AG04450 (cell line): ENCODE results near the gene BAG3. TPM values are rescaled to one million over a fixed set of nuclear protein-coding genes. Genes with fewer than 3 reads are reported as not detected.

Source experiments
- CTCF ChIA-PET: fragments of 300-600, 350-600 bp; formaldehyde crosslinking; extraction: SDS; loops from one replicate; lab custom pipeline; 2022; ENCODE audit warnings: antibody characterized with exemption, inconsistent platforms; lab: Charles Lee
- POLR2A ChIA-PET: fragments of 350-600 bp; formaldehyde crosslinking; extraction: SDS; loops from one replicate; lab custom pipeline; 2021; ENCODE audit warnings: antibody characterized with exemption, inconsistent platforms; lab: Yijun Ruan, JAX
- DNase-seq: peaks from one replicate; pipeline ENCODE4 v3.0.0-alpha.2; 2011; ENCODE audit warnings: low read depth, low spot score
- H3K27ac ChIP-seq: one replicate; pipeline ENCODE4 v1.5.1; 2012; ENCODE audit warnings: low read depth, low read length, control low read depth
- H3K27me3 ChIP-seq: one replicate; pipeline ENCODE4 v1.6.0; 2012; ENCODE audit warnings: low read length; ENCODE audit not compliant: control insufficient read depth, insufficient read depth
- H3K4me3 ChIP-seq: 2 replicates; pipeline ENCODE4 v1.5.1; 2011; ENCODE audit warnings: mild to moderate bottlenecking, low read depth, low read length, control low read depth
- H3K9me3 ChIP-seq: 2 replicates; pipeline ENCODE4 v1.5.1; 2012; ENCODE audit warnings: low read length; ENCODE audit not compliant: control insufficient read depth, insufficient read depth
- polyA plus RNA-seq: library from polyadenylated mRNA; depleted of rRNA; stranded (reverse); fragments of >200 nt; gene quantifications from 2 replicates; pipeline ENCODE4 v1.2.3, GENCODE V29; 2011
- TF ChIP-seq, protein P1 (sequence below): IDR thresholded peaks from 2 replicates; pipeline ENCODE4 v1.5.1; 2011; ENCODE audit warnings: low read depth, low read length, control low read depth, inconsistent platforms

The BAG3 gene
- polyA plus RNA-seq, 1 experiment, result 12.7 TPM

DNA sequence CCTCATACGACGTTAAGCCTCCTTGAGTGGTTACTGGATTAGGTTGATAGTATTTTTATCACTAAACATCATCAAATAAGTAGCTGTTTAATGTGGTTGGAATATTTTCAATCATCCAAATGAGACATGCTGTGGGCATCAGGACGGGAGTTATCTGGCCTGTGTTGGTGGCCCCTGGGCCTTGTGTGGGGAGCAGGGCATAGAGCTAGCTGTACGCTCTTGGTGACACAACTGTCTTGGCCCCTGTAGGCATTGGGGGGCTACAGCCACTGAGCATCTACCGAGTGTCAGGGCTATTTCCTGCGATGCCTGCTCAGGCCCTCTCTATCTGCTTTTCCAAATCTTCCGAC, 28.3 kb downstream of the BAG3 start:
- TF ChIP-seq, protein P1, sequence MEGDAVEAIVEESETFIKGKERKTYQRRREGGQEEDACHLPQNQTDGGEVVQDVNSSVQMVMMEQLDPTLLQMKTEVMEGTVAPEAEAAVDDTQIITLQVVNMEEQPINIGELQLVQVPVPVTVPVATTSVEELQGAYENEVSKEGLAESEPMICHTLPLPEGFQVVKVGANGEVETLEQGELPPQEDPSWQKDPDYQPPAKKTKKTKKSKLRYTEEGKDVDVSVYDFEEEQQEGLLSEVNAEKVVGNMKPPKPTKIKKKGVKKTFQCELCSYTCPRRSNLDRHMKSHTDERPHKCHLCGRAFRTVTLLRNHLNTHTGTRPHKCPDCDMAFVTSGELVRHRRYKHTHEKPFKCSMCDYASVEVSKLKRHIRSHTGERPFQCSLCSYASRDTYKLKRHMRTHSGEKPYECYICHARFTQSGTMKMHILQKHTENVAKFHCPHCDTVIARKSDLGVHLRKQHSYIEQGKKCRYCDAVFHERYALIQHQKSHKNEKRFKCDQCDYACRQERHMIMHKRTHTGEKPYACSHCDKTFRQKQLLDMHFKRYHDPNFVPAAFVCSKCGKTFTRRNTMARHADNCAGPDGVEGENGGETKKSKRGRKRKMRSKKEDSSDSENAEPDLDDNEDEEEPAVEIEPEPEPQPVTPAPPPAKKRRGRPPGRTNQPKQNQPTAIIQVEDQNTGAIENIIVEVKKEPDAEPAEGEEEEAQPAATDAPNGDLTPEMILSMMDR, result no peak
- no peak overlapping the region for H3K4me3 ChIP-seq
- no peak for DNase-seq
- H3K9me3 ChIP-seq, result no peaks in the 10 kb centered on the region
- POLR2A ChIA-PET, result interaction anchor here (0.7 kb wide), 1 partner anchor 140 kb away, joined by 5 read pairs; no protein-coding TSS in a partner anchor
- CTCF ChIA-PET, result interaction anchor here (0.7 to 1.5 kb wide), 2 partner anchors 91 to 180 kb away, joined by 4 read pairs; no protein-coding TSS in a partner anchor
- H3K27me3 ChIP-seq, result no peaks in the 10 kb centered on the region
- H3K27ac ChIP-seq, result no peak overlapping the region

DNA sequence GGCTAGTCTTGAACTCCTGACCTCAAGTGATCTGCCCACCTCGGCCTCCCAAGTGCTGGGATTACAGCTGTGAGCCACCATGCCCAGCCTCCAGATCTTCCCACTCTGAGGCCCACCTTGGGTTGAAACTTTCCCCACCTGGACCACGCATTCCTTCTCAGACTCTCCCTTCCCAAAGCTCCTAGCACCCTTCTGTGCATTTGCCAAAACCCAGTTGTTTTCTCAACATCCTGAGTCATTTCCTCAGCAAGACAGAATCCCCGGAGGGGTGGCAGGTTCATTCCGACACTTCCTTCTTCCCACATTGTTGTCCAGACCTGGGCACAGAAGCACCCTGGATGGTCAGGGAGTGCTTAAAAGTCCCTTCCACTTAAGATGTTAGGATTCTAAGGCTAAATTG, 28.9 kb downstream of the BAG3 start:
- no peak overlapping the region for H3K4me3 ChIP-seq
- no peaks in the 10 kb centered on the region for H3K9me3 ChIP-seq
- H3K27ac ChIP-seq, result peak overlapping the region; percentile 52
- POLR2A ChIA-PET, result interaction anchor here (0.6 kb wide), 1 partner anchor 45 kb away, joined by 3 read pairs; the partner anchor contains the start of gene INPP5F
- TF ChIP-seq, protein P1, result no peak
- no peak for DNase-seq
- H3K27me3 ChIP-seq, result no peaks in the 10 kb centered on the region
- CTCF ChIA-PET, result interaction anchor here (1.5 kb wide), 1 partner anchor 179 kb away, joined by 4 read pairs; no protein-coding TSS in a partner anchor

DNA sequence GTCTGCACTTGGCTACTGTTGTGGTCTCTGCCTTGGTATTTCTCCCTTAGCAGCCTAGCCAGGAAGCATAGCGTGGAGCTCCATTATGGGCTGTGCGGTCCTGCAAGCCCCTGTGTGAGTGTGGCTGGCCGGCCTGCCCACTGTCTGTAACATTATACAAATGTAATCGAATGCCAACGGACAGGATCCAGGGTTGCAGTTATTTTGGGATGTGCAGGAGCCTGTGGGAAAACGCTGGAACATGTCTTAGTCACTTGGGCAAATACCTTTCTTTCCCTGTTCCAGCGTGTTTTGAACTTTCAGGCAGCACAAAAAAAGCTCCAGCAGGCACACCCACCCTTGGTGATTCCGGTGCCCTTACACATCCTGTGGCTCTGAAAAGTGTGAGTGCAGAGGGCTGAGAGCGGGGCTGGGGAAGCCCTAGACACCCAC, 29.5 kb downstream of the BAG3 start:
- Histone ChIP-seq H3K9me3 (no peaks in the 10 kb centered on the region), H3K27ac (peak overlapping the region; percentile 52), H3K27me3 (no peaks in the 10 kb centered on the region), H3K4me3 (no peak overlapping the region)
- ChIA-PET POLR2A (interaction anchor here (0.6 kb wide), 1 partner anchor 45 kb away, joined by 3 read pairs; the partner anchor contains the start of gene INPP5F), CTCF (no interaction called here)
- DNase-seq, result no peak
- TF ChIP-seq, protein P1, result no peak

DNA sequence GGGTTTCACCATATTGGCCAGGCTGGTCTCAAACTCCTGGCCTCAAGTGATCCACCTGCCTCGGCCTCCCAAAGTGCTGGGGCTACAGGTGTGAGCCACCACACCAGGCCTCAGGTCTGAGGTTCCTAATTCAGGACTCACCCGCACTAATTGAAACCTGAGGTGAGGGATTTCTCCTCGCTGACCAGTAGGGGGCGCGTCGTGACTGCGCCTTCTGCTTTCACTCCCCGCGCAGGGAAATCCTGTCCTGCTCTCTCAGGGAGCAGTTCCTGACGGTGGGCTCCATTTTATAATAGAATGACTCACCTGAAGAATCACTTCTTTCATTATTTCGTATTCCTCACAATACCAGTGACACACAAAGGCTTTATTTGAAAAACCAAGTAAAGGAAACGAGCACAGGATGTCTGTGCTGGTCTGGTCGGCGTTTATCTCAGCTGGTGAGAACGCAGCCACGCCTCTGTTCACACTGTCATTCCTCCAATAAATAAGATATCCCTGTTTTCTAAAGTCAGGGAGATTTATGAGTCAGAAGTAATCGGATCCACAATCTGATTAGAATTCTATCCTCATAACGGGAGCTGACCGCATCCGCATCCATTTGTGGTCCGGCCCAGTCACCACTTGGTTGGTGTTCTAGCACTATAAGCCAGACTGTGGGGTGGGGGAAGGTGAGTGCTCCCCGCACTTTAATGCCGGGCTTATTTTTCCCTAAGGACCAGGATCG, 35.4 kb downstream of the BAG3 start:
- Histone ChIP-seq H3K27me3 (no peaks in the 10 kb centered on the region), H3K27ac (peak overlapping the region; percentile 81), H3K9me3 (no peaks in the 10 kb centered on the region), H3K4me3 (peak overlapping the region; percentile 54)
- POLR2A ChIA-PET, result interaction anchor here (1.6 kb wide), 1 partner anchor 39 kb away, joined by 5 read pairs; the partner anchor contains the start of gene INPP5F
- peak; percentile 69 for DNase-seq
- TF ChIP-seq, protein P1, result peak; percentile 86
- CTCF ChIA-PET, result interaction anchor here (0.6 to 3.5 kb wide), 32 partner anchors 9 to 1049 kb away, joined by 3 to 68 read pairs (median 4); partner anchors contain the start of genes INPP5F and MCMBP
